Brain microvascular endothelial cell (primary cell): ENCODE results near the gene NCCRP1.

Experiments used
- DNase-seq: peaks from one replicate; pipeline ENCODE4 v3.0.0-alpha.2; 2020
- H3K27ac ChIP-seq: fragments of 250-450 bp; sonication (Bioruptor Pico); 2 replicates; pipeline ENCODE4 v1.5.1; 2020; ENCODE audit warnings: mild to moderate bottlenecking, moderate library complexity
- H3K27me3 ChIP-seq: fragments of 250-450 bp; sonication (Bioruptor Pico); replicated peaks from 2 replicates; pipeline ENCODE4 v1.5.1; 2020; ENCODE audit warnings: mild to moderate bottlenecking
- H3K36me3 ChIP-seq: fragments of 250-450 bp; sonication (Bioruptor Pico); replicated peaks from 2 replicates; pipeline ENCODE4 v1.5.1; 2020; ENCODE audit warnings: mild to moderate bottlenecking
- H3K4me3 ChIP-seq: 2 replicates; pipeline ENCODE4 v1.5.1; 2011; ENCODE audit warnings: low read depth, mild to moderate bottlenecking, control low read depth, low read length, moderate library complexity
- in situ Hi-C: cut with HindIII; loops from 2 replicates; pipeline ENCODE4 v1.10.0; 2017; ENCODE audit warnings: low sequenced_read_pairs, low pct_ligation_motif_present
- TF ChIP-seq, protein P1 (sequence below): IDR thresholded peaks from 2 replicates; pipeline ENCODE4 v1.5.1; 2011; ENCODE audit warnings: low read depth, mild to moderate bottlenecking, moderate library complexity, low read length, control low read depth, inconsistent platforms; ENCODE audit errors: missing control alignments

Gene NCCRP1

DNA sequence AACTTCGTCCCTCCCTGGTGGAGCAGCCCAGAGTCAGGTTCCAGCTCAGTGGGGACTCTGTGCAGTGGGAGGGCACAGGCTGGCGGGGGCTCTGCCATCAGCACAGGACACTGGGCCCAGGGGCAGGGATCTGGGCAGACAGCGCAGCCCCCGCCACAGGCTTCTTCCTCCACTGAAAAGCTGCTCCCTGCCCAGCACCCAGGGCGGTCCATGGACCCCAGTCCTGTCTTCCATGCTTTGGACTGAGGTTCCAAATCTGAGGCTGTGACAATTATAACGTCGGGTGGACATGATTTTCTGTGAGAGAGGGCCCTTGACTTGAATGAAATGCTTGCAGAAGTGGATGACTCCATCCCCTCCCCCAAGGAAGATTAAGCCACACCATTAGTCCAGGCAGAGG is 21.2 kb upstream of the NCCRP1 start:
- H3K4me3 ChIP-seq: no peak overlapping the region
- TF ChIP-seq, protein P1, sequence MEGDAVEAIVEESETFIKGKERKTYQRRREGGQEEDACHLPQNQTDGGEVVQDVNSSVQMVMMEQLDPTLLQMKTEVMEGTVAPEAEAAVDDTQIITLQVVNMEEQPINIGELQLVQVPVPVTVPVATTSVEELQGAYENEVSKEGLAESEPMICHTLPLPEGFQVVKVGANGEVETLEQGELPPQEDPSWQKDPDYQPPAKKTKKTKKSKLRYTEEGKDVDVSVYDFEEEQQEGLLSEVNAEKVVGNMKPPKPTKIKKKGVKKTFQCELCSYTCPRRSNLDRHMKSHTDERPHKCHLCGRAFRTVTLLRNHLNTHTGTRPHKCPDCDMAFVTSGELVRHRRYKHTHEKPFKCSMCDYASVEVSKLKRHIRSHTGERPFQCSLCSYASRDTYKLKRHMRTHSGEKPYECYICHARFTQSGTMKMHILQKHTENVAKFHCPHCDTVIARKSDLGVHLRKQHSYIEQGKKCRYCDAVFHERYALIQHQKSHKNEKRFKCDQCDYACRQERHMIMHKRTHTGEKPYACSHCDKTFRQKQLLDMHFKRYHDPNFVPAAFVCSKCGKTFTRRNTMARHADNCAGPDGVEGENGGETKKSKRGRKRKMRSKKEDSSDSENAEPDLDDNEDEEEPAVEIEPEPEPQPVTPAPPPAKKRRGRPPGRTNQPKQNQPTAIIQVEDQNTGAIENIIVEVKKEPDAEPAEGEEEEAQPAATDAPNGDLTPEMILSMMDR: no peak
- no peak for DNase-seq
- H3K36me3 ChIP-seq: peaks cover 20% of the 10 kb centered on the region
- in situ Hi-C loops: no loop called here
- H3K27ac ChIP-seq: no peak overlapping the region
- H3K27me3 ChIP-seq: no peaks in the 10 kb centered on the region

DNA sequence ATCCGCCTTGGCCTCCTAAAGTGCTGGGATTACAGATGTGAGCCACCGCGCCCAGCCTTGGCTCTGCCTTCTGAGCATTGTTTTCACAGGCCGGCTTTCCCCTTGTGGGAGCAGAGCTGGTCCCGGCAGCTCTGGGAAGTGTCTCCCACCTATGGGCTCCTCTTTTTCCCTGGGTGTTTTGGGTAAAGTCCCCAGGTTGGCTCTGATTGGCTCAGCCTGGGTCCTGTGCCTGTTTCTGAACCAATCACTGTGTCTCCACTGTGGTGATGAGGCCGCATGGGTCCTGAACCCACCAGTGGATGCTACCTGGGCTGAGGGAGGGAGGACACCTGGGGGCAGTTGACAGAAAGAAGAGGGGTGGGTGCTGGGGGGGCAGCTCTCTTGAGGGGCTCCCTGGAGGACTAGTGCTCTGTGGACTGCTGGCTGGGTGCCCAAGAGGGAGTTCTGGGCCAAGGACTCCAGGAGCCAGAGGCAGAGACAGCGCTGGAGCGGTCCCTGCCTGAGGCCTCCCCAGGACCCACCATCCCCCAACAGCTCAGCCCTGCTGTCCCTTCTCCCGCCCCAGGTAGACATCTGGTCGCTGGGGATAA is 19.6 kb upstream of the NCCRP1 start:
- TF ChIP-seq, protein P1: no peak
- no peak overlapping the region for H3K27ac ChIP-seq
- DNase-seq: no peak
- H3K4me3 ChIP-seq: no peak overlapping the region
- H3K36me3 ChIP-seq: peaks cover 20% of the 10 kb centered on the region
- in situ Hi-C loops: no loop called here
- no peaks in the 10 kb centered on the region for H3K27me3 ChIP-seq

DNA sequence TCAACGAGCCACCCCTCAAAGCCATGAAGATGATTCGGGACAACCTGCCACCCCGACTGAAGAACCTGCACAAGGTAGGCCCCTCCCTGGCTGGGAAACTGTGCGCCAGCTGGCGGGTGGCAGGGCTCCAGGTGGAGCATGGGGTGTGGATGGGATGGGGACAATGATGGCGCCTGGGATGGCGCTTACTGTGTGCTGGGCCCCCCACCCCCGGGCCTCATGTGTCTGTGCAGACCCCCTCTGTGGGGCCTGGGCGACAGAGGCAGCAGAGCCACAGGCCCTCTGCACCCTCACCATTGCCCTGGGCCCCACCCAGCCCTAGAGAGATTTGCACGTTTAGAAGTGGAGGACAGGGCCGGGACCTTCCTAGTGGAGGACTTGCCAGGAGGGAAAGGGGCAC is 19.0 kb upstream of the NCCRP1 start:
- Histone ChIP-seq H3K36me3 (peaks cover 20% of the 10 kb centered on the region), H3K27me3 (no peaks in the 10 kb centered on the region), H3K27ac (no peak overlapping the region), H3K4me3 (no peak overlapping the region)
- TF ChIP-seq, protein P1: no peak
- in situ Hi-C loops: no loop called here
- DNase-seq: no peak

DNA sequence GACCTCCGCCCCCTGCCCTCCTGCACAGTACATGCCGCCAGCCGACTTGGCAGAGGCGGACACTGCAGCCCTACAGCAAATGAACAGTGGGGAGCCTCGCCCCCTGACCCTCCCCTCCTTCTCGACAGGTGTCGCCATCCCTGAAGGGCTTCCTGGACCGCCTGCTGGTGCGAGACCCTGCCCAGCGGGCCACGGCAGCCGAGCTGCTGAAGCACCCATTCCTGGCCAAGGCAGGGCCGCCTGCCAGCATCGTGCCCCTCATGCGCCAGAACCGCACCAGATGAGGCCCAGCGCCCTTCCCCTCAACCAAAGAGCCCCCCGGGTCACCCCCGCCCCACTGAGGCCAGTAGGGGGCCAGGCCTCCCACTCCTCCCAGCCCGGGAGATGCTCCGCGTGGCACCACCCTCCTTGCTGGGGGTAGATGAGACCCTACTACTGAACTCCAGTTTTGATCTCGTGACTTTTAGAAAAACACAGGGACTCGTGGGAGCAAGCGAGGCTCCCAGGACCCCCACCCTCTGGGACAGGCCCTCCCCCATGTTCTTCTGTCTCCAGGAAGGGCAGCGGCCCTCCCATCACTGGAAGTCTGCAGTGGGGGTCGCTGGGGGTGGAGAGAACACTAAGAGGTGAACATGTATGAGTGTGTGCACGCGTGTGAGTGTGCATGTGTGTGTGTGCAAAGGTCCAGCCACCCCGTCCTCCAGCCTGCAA is 18.3 kb upstream of the NCCRP1 start:
- peaks cover 20% of the 10 kb centered on the region for H3K36me3 ChIP-seq
- no peak for DNase-seq
- no peak overlapping the region for H3K4me3 ChIP-seq
- TF ChIP-seq, protein P1: no peak
- H3K27me3 ChIP-seq: no peaks in the 10 kb centered on the region
- in situ Hi-C loops: no loop called here
- no peak overlapping the region for H3K27ac ChIP-seq

DNA sequence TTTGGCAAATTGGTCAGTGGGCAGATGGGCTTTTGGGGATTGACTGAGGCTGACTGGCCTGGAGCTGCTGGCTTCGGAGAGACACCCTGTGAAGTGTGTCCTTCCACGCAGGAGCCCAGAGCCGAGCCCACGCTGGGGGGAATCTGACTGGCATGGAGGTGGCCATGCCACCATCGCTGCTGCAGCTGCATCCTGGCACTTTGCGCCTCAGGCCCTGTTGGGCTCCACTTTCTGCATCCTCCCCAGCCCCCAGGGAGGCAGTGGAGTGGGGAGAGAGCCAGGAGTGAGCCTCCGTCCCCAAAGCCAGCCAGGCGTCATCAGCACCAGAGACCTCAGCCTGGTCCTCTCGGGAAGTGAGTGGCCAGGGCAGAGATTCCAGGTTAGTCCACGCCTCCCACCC is 17.0 kb upstream of the NCCRP1 start:
- DNase-seq: no peak
- no peak overlapping the region for H3K27ac ChIP-seq
- no peak overlapping the region for H3K4me3 ChIP-seq
- in situ Hi-C loops: no loop called here
- peaks cover 20% of the 10 kb centered on the region for H3K36me3 ChIP-seq
- no peaks in the 10 kb centered on the region for H3K27me3 ChIP-seq
- TF ChIP-seq, protein P1: no peak
